GM19324 (cell line): ENCODE data around the gene KRTAP4-4.
"Not testable (repeated sequence)": the region's sequence is repeated elsewhere in the genome, so short reads cannot be mapped to it uniquely, and the experiment has no call there.

ENCODE experiments used
- ATAC-seq: cut with Tn5 transposase; IDR thresholded peaks from one replicate; pipeline ENCODE4 v1.9.1; 2021; ENCODE audit warnings: mild to moderate bottlenecking, moderate library complexity; ENCODE audit not compliant: unreplicated experiment, low FRiP score

Gene KRTAP4-4

DNA sequence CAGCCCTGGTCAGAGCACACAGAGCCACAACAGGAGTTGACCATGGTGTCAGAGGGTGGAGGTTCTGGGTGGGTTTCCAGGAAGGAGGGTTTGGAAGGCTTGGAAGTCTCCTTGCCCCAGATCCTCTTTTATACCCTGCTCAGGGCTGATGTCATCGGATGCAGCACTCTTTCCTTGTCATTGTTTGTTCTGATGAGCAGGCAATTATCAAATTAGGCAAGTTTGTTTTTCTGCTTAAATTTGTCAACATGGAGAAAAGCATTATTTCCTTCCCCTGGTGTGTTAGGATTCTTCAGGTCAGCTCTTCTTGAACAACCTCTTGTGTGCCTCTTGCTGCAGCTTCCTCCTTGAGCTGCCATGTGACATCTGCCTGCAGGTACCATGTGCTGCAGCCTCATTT is at the start of gene KRTAP4-4:
KRTAP4-4 (minus strand) TSS at position 101 of the 400 bp plus-strand sequence; CDS start at position 44, 57 bp downstream.
- ATAC-seq = no peak

DNA sequence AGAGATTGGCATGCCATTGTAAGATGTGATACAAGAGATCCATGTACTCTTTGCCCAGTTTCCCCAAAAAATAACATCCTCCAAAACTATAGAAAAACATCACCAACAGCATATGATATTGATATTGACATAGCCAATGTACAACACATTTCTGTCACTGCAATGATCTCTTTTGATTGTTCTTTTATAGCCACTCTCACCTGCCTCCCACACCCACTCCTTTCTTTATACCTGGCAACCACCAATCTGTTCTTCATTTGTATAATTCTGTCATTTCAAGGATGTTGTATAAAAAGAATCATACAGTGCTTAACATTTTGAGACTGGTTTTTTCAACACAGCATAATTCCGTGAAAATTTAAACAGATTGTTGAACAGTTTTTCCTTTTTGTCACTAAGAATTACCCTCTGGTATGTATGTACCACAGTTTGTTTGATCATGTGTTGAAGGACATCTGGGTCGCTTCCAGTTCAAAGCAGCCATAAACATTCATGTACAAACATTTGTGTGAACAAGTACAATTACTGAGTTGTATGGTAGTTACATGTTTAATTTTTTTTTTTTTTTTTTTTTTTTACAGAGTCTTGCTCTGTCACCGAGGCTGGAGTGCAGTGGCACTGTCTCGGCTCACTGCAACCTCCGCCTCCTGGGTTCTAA is 39.0 kb upstream of the KRTAP4-4 start:
- ATAC-seq = no peak

DNA sequence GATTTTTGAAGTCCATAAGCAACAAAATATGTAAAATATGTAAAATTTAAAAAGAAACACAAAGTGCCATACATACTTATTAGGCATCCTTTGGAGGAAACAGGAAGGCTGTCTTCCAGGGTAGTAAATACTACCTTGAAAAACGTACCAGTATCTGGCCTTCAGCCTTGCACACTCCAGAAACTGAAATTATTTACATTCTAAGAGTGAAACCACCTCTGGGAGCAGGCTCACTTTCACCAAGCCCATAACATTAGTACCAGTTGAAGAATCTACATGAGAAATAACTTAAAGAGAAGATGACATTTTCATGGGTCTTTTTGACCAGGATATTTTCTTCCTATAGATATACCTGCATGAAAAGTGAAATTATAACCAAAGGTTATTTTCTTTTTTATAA is 35.5 kb upstream of the KRTAP4-4 start:
- ATAC-seq = no peak

DNA sequence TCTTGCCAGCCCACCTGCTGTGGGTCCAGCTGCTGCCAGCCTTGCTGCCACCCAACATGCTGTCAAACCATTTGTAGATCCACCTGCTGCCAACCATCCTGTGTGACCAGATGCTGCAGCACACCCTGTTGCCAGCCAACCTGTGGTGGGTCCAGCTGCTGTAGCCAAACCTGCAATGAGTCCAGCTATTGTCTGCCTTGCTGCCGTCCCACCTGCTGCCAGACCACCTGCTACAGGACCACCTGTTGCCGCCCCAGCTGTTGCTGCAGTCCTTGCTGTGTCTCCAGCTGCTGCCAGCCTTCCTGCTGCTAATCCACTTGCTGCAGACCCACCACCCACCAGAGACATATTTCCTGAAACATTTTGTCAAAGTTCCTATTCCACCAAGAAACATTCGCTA is 29.8 kb upstream of the KRTAP4-4 start:
- no peak for ATAC-seq

DNA sequence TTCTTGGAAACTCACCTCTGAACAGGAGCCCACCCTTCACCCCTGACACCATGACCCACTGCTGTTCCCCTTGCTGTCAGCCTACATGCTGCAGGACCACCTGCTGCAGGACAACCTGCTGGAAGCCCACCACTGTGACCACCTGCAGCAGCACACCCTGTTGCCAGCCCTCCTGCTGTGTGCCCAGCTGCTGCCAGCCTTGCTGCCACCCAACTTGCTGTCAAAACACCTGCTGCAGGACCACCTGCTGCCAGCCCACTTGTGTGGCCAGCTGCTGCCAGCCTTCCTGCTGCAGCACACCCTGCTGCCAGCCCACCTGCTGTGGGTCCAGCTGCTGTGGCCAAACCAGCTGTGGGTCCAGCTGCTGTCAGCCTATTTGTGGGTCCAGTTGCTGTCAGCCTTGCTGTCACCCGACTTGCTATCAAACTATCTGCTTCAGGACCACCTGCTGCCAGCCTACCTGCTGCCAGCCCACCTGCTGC is 29.3 kb upstream of the KRTAP4-4 start, which contains the start of gene KRTAP9-1:
KRTAP9-1 (plus strand) TSS at position 51 of the 482 bp plus-strand sequence; CDS start at position 51, 0 bp downstream.
- ATAC-seq = not testable (repeated sequence)

DNA sequence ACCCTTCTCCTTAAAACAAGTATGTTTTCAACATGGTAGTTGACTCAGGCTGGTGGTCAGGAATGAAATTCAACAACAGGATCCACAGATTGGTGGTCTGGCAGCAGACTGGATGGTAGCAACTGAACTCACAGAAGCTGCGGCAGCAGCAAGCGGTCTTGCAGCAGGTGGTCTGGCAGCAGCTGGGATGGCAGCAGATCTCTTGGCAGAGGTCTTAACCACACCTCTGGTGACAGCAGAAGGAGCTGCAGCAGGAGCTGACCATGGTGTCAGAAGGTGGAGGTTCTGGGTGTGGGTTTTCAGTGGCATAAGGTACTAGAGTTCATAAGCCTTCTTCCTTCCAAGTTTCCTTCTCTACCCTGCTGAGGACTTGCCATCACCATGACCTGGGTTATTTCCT is 26.3 kb upstream of the KRTAP4-4 start:
- no peak for ATAC-seq

DNA sequence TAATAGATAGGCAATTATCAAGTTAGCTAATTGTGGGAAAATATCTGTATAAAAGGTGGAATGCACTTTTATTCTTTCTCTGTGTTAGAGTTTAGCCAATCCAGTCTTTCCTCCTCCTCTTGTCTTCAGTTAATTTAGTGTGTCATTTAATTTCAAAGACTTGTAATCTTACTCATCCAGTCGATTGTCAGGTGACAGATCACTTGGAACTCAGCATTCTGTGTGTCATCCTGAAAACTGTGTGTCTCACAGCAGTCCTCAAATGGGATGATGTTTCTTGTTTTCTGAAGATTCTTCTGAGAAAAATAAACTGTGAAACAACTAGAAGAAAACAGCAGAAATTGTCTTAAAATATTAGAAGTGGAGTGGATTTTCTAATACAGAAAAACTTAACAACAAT is 24.5 kb upstream of the KRTAP4-4 start:
- no peak for ATAC-seq

DNA sequence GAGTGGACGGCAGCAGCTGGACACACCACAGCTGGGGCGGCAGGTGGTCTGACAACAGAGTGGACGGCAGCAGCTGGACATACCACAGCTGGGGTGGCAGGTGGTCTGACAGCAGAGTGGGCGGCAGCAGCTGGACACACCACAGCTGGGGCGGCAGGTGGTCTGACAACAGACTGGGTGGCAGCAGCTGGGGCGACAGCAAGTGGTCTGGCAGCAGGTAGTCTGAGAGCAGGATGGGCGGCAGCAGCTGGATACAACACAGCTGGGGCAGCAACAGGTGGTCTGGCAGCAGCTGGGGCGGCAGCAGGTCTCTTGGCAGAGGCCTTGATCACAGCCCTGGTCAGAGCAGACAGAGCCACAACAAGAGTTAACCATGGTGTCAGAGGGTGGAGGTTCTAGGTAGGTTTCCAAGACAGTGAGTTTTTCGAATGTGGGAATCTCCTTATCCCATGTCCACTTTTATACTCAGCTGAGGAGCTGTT is 24.0 kb upstream of the KRTAP4-4 start, which contains the start of gene KRTAP4-1:
KRTAP4-1 (minus strand) TSS at position 432 of the 482 bp plus-strand sequence; CDS start at position 375, 57 bp downstream.
- no peak for ATAC-seq

DNA sequence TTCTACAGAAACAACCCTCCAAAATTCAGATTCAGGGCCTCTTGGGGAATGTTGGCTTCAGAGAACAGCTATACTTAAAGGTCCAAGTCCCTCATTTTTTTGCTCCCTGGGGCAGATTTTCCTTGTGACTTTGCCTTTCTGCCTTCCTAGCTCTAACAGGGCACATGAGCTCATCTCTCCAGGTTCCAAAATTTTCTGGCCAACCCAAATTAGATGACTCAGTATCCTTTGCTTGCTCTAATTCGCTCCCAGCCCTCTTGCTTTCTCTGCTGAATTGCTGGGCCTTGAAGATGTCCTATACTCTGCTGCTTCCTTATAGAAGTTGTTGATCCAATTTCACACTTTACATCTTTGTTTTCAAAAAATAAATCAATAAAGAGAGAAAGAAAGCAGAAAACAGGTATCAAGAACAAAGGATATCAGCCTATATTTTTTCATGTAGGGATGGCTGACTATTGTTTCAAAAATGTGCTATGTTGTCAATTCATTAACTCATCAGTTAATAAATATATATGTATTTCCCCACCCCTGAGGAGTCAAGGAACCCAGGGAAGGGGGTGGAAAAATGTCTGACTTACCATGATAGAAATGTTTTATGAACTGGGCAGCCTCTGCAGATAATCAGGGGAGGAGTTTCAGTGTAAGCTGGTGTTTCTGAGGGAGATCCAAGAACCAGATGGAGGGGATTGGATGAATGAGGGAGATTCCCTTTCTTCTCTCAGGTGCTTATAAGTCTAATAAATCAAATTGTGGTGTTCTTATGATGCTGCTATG is 18.5 kb upstream of the KRTAP4-4 start:
- ATAC-seq = no peak

DNA sequence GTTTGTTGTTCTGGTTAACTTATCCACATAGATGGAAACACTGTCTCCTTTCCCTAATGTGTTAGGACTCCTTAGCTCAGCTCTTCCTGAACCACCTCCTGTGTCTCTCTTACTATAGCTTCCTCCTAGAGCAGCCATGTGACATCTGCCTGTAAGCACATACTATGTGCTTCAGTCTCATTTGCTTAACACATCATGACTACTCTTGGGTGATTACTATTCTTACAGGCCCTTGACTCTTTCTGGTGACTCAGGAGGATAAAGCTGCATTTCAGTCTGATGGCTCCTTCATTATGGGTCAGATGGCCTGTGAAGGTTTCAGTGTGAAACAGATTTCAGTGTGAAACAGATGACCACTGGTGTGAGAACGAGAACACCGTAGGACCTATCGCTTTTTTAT is 17.8 kb upstream of the KRTAP4-4 start:
- no peak for ATAC-seq

DNA sequence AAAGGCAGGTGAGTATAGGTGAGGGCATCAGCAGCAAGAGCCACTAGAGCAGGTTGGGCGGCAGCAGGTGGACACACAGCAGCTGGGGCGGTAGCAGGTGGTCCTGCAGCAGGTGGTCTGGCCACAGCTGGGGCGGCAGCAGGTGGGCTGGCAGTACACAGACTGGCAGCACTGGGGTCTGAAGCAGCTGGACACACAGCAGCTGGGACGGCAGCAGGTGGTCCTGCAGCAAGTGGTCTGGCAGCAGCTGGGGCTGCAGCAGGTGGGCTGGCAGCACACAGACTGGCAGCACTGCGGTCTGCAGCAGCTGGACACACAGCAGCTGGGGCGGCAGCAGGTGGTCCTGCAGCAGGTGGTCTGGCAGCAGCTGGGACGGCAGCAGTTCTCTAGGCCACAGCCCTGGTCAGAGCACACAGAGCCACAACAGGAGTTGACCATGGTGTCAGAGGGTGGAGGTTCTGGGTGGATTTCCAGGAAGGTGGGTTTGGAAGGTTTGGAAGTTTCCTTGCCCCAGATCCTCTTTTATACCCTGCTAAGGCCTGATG is 17.3 kb upstream of the KRTAP4-4 start, which contains the start of gene KRTAP4-2:
KRTAP4-2 (minus strand) TSS at position 495 of the 545 bp plus-strand sequence; CDS start at position 438, 57 bp downstream.
- ATAC-seq = no peak

DNA sequence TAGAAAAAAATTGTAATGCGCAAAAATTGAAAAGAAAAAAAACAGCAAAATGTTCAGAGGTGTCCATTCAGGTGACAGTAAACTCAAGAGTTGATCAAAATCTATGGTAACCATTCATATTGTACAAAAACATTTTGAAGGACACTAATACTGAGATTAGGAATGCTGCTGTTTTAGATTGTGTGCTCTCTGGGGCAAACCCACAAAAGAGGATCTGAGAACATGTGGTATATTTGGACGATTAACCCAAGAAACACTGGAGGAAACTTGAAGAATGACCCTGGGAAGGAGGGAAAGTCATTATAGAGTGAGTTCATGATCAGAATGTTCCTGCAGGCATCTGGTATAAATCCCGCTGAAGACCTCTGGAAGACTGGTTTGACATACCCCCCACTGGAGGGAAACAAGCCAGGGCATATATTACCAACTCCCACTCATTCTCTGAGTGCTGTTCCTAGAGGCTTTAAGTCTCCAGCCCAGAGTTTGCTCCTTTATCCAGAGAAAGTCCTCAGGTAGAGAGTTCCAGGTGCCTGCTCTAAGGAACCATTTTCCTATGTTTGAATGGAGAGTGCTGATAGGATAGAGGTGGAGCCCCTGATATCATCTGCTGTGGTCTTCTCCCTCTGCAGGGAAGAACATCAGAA is 16.3 kb upstream of the KRTAP4-4 start:
- no peak for ATAC-seq

DNA sequence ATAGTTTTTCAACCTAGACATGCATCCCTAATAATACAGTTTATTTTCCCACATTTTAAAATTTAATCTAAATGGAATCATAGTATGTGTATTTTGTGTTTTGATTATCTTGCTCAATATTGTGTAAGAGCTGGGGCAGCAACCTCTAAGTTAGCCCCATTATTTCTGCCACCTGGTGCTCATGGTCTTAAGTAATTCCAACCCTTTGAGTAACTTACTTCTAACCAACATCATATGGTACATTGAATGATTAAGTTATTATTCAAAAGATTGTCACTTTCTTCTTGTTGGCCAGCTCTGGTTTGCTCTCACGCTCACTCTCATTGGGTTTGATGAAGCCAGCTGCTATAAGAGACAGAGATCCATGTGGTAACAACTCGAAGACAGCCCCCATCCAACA is 11.3 kb upstream of the KRTAP4-4 start:
- ATAC-seq = no peak

DNA sequence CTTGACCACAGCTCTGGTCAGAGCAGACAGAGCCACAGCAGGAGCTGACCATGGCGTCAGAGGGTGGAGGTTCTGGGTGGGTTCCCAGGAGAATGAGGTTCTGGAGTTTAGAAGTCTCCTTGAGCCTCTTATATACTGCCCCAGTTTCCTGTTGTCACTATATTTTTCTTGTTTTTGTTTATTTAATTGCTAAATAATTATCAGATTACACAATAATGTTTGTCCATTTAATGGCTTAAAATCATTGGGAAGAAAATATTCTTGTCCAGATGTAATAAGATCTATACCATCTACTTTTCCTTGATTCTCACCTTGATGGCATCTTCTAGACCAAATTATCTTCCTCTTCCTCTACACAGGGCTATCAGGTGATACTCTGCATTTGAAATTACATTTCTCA is 7.6 kb upstream of the KRTAP4-4 start, which contains the start of gene KRTAP4-3:
KRTAP4-3 (minus strand) TSS at position 101 of the 400 bp plus-strand sequence; CDS start at position 52, 49 bp downstream.
- no peak for ATAC-seq

DNA sequence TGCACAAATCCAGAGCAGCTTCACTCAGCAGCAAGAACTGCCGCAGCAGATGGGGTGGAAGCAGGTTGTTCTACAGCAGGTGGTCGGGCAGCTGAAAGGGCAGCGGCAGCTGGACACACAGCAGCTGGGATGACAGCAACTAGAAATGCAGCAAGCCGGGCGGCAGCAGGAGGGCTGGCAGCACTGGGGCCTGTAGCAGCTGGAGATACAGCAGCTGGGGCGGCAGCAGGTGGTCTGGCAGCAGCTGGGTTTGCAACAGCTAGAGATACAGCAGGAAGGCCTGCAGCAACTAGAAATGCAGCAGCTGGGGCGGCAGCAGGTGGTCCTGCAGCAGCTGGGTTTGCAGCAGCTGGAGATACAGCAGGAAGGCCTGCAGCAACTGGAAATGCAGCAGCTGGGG is 7.0 kb upstream of the KRTAP4-4 start:
- no peak for ATAC-seq

DNA sequence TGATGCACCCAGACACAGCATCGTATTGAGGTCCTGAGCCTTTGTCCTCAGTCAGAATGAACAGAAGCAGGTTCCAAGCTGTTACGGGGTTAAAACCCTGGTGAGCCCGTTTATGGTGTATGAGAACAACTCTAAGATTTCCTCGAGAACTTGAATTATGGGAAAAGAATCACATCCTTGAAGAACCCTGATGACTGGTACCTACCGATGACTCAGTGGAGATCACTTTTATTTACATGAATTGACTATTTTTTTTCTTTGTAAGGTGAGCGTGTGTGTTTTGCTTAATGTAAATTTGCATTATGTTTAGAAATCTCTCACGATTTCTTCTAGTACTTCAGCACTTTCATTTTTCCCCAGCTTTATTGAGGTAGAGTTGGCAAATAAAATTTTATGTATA is 3.3 kb upstream of the KRTAP4-4 start:
- ATAC-seq = no peak

DNA sequence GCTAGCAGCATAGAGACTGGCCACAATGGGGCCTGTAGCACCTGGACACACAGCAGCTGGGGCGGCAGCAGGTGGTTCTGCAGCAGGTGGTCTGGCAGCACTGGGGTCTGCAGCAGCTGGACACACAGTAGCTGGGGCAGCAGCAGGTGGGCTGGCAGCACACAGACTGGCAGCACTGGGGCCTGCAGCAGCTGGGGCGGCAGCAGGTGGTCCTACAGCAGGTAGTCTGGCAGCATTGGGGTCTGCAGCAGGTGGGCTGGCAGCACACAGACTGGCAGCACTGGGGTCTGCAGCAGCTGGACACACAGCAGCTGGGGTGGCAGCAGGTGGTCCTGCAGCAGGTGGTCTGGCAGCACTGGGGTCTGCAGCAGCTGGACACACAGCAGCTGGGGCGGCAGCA is 358 bp downstream of the KRTAP4-4 start:
- ATAC-seq = not testable (repeated sequence)

DNA sequence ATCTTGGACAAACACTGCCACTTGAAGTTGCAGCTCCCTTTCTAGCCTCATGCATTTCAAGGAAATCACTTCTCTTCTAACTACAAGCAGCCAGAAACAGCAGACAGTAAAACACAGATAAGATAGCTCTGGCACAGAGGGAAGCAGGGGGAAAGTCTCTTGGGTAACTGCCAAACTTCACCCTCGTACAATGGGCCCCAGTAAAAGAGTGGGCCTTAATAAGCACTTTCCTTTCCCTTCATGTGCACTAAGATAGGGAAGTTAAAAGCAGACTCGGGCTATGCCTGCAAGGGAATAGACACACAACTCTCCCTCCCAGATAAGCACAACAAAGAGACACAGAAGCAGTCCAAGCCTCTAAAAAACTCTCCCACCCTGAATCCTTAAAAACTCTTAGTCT is 6.7 kb downstream of the KRTAP4-4 start:
- ATAC-seq = no peak

DNA sequence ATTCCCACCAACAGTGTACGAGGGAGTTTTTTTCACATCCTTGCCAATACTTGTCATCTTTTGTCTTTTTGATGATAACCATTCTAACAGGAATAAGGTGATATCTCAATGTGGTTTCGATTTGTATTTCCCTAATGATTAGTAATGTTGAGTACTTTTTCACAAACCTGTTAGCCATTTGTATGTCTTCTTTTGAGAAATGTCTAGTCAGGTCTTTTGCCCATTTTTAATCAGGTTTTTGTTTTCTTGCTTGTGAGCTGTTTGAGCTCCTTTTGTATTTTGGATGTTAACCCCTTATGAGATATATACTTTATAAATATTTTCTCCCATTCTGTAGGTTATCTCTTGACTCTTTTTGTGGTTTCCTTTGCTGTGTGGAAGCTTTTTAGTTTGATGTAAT is 9.0 kb downstream of the KRTAP4-4 start:
- ATAC-seq = no peak

DNA sequence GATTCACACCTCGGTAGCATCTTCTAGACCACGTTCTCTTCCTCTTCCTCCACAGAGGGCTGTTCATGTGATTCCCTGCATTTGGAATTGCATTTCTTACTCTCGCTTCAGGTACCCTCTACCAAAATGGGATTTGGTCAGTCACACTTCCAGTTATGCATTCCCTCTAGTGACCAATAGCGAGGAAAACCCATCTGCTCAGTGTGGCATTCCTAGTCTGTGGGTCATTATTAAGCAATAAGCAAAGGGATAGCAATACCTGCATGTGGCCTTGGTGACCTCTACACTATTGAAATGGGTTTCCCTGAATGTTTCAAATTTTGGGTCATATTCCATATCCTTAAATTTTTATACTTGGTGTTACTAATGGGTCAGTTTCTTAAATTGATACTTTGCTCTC is 10.5 kb downstream of the KRTAP4-4 start:
- no peak for ATAC-seq

DNA sequence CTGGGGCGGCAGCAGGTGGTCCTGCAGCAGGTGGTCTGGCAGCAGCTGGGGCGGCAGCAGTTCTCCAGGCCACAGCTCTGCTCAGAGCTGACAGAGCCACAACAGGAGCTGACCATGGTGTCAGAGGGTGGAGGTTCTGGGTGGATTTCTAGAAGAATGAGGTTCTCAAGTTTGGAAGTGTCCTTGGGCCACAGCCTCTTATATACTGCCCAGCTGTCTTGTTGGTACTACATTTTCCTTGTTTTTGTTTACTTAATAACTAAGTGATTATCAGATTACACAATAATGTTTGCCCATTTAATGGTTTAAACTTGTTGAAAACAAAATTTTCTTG is 10.9 kb downstream of the KRTAP4-4 start, which contains the start of gene KRTAP4-5:
KRTAP4-5 (minus strand) TSS at position 174 of the 334 bp plus-strand sequence; CDS start at position 116, 58 bp downstream.
- ATAC-seq = no peak
